Measurements from ENCODE around the gene SGSM2. TPM values are rescaled to one million over a fixed set of nuclear protein-coding genes. Genes with fewer than 3 reads are reported as not detected.

SGSM2 gene
- total and polyA plus RNA-seq, 2 of the 13 experiments (the other 11 are each of a cell fraction or from before 2014, with no cell fraction given) = 30.4 to 51.3 TPM

DNA sequence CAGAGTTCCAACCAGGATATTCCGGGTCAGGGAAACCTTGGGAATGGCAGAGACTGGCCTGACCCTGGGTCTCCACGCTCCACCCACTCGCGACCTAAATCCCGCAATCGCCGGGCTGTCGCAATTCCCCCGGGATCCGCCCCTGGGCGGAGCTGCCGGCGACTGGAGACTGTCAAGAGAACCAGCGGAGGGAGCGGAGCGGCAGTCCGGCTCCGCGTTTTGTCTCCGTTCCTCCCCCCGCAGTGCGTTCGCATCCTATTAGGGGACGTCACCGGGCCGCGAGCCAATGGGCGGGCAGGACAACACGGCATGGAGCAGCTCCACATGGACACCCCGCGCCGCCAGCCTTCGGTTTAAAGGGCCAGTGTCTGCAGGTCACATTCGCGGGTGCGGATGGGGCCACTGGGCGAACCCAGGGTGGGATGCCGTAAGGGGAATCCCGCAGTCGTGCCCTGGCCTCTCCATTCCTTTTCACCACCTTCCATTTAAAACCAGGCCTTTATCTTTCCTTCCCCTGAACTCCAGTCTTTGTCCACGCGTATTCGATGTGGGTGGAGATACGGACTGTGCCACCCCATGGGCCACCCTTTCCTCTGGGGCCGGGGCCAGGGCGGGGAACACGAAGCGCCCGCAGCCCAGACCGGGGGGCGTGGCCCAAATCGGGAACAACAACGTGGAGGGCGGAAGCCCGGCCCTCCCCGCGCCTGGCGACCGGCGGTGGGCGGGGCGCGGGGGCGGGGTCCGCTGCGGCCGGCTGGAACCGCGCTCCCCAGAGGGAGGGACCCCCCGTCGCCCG is 64.3 kb downstream of the SGSM2 start (continued):
- TF ChIP-seq, protein P1, sequence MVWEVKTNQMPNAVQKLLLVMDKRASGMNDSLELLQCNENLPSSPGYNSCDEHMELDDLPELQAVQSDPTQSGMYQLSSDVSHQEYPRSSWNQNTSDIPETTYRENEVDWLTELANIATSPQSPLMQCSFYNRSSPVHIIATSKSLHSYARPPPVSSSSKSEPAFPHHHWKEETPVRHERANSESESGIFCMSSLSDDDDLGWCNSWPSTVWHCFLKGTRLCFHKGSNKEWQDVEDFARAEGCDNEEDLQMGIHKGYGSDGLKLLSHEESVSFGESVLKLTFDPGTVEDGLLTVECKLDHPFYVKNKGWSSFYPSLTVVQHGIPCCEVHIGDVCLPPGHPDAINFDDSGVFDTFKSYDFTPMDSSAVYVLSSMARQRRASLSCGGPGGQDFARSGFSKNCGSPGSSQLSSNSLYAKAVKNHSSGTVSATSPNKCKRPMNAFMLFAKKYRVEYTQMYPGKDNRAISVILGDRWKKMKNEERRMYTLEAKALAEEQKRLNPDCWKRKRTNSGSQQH (CRISPR knock-in tag; IDR thresholded peaks at IDR 0.05; ENCODE audit: low read depth) = 0 out of 2 replicates have a peak, but pooled peaks have one; percentile 17
- TF ChIP-seq, protein P2, sequence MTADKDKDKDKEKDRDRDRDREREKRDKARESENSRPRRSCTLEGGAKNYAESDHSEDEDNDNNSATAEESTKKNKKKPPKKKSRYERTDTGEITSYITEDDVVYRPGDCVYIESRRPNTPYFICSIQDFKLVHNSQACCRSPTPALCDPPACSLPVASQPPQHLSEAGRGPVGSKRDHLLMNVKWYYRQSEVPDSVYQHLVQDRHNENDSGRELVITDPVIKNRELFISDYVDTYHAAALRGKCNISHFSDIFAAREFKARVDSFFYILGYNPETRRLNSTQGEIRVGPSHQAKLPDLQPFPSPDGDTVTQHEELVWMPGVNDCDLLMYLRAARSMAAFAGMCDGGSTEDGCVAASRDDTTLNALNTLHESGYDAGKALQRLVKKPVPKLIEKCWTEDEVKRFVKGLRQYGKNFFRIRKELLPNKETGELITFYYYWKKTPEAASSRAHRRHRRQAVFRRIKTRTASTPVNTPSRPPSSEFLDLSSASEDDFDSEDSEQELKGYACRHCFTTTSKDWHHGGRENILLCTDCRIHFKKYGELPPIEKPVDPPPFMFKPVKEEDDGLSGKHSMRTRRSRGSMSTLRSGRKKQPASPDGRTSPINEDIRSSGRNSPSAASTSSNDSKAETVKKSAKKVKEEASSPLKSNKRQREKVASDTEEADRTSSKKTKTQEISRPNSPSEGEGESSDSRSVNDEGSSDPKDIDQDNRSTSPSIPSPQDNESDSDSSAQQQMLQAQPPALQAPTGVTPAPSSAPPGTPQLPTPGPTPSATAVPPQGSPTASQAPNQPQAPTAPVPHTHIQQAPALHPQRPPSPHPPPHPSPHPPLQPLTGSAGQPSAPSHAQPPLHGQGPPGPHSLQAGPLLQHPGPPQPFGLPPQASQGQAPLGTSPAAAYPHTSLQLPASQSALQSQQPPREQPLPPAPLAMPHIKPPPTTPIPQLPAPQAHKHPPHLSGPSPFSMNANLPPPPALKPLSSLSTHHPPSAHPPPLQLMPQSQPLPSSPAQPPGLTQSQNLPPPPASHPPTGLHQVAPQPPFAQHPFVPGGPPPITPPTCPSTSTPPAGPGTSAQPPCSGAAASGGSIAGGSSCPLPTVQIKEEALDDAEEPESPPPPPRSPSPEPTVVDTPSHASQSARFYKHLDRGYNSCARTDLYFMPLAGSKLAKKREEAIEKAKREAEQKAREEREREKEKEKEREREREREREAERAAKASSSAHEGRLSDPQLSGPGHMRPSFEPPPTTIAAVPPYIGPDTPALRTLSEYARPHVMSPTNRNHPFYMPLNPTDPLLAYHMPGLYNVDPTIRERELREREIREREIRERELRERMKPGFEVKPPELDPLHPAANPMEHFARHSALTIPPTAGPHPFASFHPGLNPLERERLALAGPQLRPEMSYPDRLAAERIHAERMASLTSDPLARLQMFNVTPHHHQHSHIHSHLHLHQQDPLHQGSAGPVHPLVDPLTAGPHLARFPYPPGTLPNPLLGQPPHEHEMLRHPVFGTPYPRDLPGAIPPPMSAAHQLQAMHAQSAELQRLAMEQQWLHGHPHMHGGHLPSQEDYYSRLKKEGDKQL (CRISPR knock-in tag; IDR thresholded peaks at IDR 0.05; ENCODE audit: low read depth) = no peak
- TF ChIP-seq ZNF615 (CRISPR knock-in tag; IDR thresholded peaks at IDR 0.05; ENCODE audit: borderline replicate concordance) (no peak), ZMYM4 (CRISPR knock-in tag; IDR thresholded peaks at IDR 0.05) (no peak; the same call in 1 of the 2 replicates), ETV5 (CRISPR knock-in tag; IDR thresholded peaks at IDR 0.05; ENCODE audit: borderline replicate concordance) (no peak; the same call in none of the 2 replicates), ARID2 (CRISPR knock-in tag; IDR thresholded peaks at IDR 0.05; ENCODE audit: borderline replicate concordance) (no peak), SP1 (IDR thresholded peaks at IDR 0.05) (no peak), SP1 (CRISPR knock-in tag; IDR thresholded peaks at IDR 0.05) (peak; percentile 84), NCOR1 (IDR thresholded peaks at IDR 0.05; ENCODE audit: borderline replicate concordance, low read length) (0 out of 2 replicates have a peak, but pooled peaks have one; percentile 20)
- TF ChIP-seq, protein P3, sequence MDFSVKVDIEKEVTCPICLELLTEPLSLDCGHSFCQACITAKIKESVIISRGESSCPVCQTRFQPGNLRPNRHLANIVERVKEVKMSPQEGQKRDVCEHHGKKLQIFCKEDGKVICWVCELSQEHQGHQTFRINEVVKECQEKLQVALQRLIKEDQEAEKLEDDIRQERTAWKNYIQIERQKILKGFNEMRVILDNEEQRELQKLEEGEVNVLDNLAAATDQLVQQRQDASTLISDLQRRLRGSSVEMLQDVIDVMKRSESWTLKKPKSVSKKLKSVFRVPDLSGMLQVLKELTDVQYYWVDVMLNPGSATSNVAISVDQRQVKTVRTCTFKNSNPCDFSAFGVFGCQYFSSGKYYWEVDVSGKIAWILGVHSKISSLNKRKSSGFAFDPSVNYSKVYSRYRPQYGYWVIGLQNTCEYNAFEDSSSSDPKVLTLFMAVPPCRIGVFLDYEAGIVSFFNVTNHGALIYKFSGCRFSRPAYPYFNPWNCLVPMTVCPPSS (IDR thresholded peaks at IDR 0.05) = no peak
- TF ChIP-seq, protein P4, sequence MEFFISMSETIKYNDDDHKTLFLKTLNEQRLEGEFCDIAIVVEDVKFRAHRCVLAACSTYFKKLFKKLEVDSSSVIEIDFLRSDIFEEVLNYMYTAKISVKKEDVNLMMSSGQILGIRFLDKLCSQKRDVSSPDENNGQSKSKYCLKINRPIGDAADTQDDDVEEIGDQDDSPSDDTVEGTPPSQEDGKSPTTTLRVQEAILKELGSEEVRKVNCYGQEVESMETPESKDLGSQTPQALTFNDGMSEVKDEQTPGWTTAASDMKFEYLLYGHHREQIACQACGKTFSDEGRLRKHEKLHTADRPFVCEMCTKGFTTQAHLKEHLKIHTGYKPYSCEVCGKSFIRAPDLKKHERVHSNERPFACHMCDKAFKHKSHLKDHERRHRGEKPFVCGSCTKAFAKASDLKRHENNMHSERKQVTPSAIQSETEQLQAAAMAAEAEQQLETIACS (CRISPR knock-in tag; IDR thresholded peaks at IDR 0.05) = peak; percentile 64
- TF ChIP-seq, protein P5, sequence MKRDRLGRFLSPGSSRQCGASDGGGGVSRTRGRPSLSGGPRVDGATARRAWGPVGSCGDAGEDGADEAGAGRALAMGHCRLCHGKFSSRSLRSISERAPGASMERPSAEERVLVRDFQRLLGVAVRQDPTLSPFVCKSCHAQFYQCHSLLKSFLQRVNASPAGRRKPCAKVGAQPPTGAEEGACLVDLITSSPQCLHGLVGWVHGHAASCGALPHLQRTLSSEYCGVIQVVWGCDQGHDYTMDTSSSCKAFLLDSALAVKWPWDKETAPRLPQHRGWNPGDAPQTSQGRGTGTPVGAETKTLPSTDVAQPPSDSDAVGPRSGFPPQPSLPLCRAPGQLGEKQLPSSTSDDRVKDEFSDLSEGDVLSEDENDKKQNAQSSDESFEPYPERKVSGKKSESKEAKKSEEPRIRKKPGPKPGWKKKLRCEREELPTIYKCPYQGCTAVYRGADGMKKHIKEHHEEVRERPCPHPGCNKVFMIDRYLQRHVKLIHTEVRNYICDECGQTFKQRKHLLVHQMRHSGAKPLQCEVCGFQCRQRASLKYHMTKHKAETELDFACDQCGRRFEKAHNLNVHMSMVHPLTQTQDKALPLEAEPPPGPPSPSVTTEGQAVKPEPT (CRISPR knock-in tag; IDR thresholded peaks at IDR 0.05; ENCODE audit: low read depth) = no peak
- TF ChIP-seq, protein P6, sequence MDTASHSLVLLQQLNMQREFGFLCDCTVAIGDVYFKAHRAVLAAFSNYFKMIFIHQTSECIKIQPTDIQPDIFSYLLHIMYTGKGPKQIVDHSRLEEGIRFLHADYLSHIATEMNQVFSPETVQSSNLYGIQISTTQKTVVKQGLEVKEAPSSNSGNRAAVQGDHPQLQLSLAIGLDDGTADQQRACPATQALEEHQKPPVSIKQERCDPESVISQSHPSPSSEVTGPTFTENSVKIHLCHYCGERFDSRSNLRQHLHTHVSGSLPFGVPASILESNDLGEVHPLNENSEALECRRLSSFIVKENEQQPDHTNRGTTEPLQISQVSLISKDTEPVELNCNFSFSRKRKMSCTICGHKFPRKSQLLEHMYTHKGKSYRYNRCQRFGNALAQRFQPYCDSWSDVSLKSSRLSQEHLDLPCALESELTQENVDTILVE (CRISPR knock-in tag; IDR thresholded peaks at IDR 0.05) = no peak
- TF ChIP-seq, protein P7, sequence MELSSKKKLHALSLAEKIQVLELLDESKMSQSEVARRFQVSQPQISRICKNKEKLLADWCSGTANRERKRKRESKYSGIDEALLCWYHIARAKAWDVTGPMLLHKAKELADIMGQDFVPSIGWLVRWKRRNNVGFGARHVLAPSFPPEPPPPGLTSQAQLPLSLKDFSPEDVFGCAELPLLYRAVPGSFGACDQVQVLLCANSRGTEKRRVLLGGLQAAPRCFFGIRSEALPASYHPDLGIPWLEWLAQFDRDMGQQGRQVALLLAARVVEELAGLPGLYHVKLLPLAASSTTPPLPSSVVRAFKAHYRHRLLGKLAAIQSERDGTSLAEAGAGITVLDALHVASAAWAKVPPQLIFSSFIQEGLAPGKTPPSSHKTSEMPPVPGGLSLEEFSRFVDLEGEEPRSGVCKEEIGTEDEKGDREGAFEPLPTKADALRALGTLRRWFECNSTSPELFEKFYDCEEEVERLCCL (CRISPR knock-in tag; IDR thresholded peaks at IDR 0.05; ENCODE audit: borderline replicate concordance) = no peak

All from HepG2 (cell line).